PC-9 (cell line): ENCODE measurements around the gene GLRB. TPM values are rescaled to one million over a fixed set of nuclear protein-coding genes. Genes with fewer than 3 reads are reported as not detected.

Source experiments
- BruUV-seq: library from RNA; stranded (reverse); fragments of 400-500 nt; replicated peaks from 2 replicates; lab custom pipeline; 2021; lab: Mats Ljungman, UMichigan
- CTCF ChIA-PET: fragments of 300-600 bp; sonication (Branson Sonifier 250); formaldehyde crosslinking; loops from one replicate; lab custom pipeline; 2022; ENCODE audit warnings: antibody characterized with exemption; lab: Charles Lee
- POLR2A ChIA-PET: fragments of 300-600 bp; sonication (Branson Sonifier 250); formaldehyde crosslinking; loops from one replicate; lab custom pipeline; 2022; ENCODE audit warnings: antibody characterized with exemption; ENCODE audit not compliant: unreplicated experiment; lab: Charles Lee
- DNase-seq, 2 experiments: peaks; one replicate each; pipeline versions ENCODE4 v3.0.0 to v3.0.0-alpha.2; 2015 to 2022; ENCODE audit warnings: mixed read lengths in 1 of 2
- H2AFZ ChIP-seq: fragments of 200-600 bp; sonication (generic); 2 replicates; pipeline ENCODE4 v1.8.1; 2017; ENCODE audit warnings: antibody characterized with exemption
- H3F3A ChIP-seq: fragments of 200-600 bp; sonication (generic); 2 replicates; pipeline ENCODE4 v1.8.1; 2017; ENCODE audit warnings: antibody characterized with exemption, mild to moderate bottlenecking, low read depth; ENCODE audit not compliant: insufficient read depth
- H3K27ac ChIP-seq: fragments of 200-600 bp; sonication (generic); 2 replicates; pipeline ENCODE4 v1.6.1; 2016; ENCODE audit warnings: mixed run types
- H3K27me3 ChIP-seq: fragments of 200-600 bp; sonication (generic); 2 replicates; pipeline ENCODE4 v1.6.1; 2016; ENCODE audit warnings: low read depth, mixed run types; ENCODE audit not compliant: insufficient read depth
- H3K36me3 ChIP-seq: fragments of 200-600 bp; sonication (generic); 2 replicates; pipeline ENCODE4 v1.6.1; 2016; ENCODE audit warnings: low read depth, mixed run types
- H3K4me1 ChIP-seq: fragments of 200-600 bp; sonication (generic); replicated peaks from 2 replicates; pipeline ENCODE4 v1.6.1; 2016; ENCODE audit warnings: mixed run types; ENCODE audit not compliant: insufficient read depth
- H3K4me2 ChIP-seq: fragments of 200-600 bp; sonication (generic); 2 replicates; pipeline ENCODE4 v1.6.1; 2017; ENCODE audit warnings: mixed run types
- H3K4me3 ChIP-seq: fragments of 200-600 bp; sonication (generic); 2 replicates; pipeline ENCODE4 v1.6.1; 2016; ENCODE audit warnings: mixed run types
- H3K79me2 ChIP-seq: fragments of 200-600 bp; sonication (generic); 2 replicates; pipeline ENCODE4 v1.6.1; 2017; ENCODE audit warnings: low read depth, mixed run types
- H3K9me2 ChIP-seq: fragments of 200-600 bp; sonication (generic); 2 replicates; pipeline ENCODE4 v1.8.1; 2017; ENCODE audit warnings: mild to moderate bottlenecking; ENCODE audit not compliant: insufficient read depth
- H3K9me3 ChIP-seq: fragments of 200-600 bp; sonication (generic); 2 replicates; pipeline ENCODE4 v1.8.1; 2016; ENCODE audit warnings: low read depth; ENCODE audit not compliant: insufficient read depth
- H4K20me1 ChIP-seq: fragments of 200-600 bp; sonication (generic); 2 replicates; pipeline ENCODE4 v1.8.1; 2017; ENCODE audit not compliant: insufficient read depth
- EZH2 ChIP-seq: fragments of 200-600 bp; sonication (generic); IDR thresholded peaks from 2 replicates; pipeline ENCODE4 v1.8.0; 2017; ENCODE audit warnings: antibody characterized with exemption, low read depth
- intact Hi-C: fragments of 100-400 bp; cut with micrococcal nuclease; formaldehyde crosslinking; loops from one replicate; pipeline ENCODE4 v1.10.0; 2022; ENCODE audit not compliant: unreplicated experiment
- total RNA-seq: library from RNA; stranded (reverse); gene quantifications from 2 replicates; pipeline ENCODE4 v1.2.3, GENCODE V29; 2021
- TF ChIP-seq, protein P1 (sequence below): fragments of 200-600 bp; sonication (generic); conservative IDR thresholded peaks from 2 replicates; pipeline ENCODE4 v1.6.1; 2017; ENCODE audit warnings: mixed run types, antibody characterized with exemption, mild to moderate bottlenecking, moderate library complexity

GLRB gene
- total RNA-seq, 1 experiment from 2014 or later, result 7.0 TPM

DNA sequence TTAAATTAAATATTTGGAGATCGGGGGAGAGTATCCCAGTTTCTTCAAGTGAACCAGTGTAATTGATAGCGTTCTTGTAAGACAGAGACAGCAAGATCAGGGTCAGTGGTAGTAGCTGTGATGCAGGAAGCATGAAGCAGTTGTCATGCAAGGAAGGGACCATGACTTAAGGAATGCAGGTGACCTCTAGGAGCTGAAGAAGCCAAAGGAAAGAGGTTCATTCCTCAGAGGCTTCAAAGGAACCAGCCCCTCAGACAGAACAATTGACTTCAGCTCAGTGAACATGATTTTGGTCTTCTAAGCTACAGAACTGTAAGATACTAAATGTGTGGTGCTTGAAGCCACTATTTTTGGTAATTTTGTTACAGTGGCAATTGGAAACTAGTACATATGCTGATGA, 51.6 kb downstream of the GLRB start:
- intact Hi-C loops, result loop anchor here (5.0 kb wide), 3 partner anchors 545 to 850 kb away; no protein-coding TSS in a partner anchor
- Histone ChIP-seq H3K79me2 (no peaks in the 10 kb centered on the region), H2AFZ (no peak overlapping the region), H3K4me2 (no peak overlapping the region), H4K20me1 (no peaks in the 10 kb centered on the region), H3K4me3 (no peak overlapping the region), H3K4me1 (no peaks in the 10 kb centered on the region), H3K36me3 (no peaks in the 10 kb centered on the region), H3K27me3 (no peaks in the 10 kb centered on the region), H3K9me3 (no peaks in the 10 kb centered on the region), H3F3A (no peaks in the 10 kb centered on the region), H3K9me2 (no peaks in the 10 kb centered on the region), H3K27ac (no peak overlapping the region)
- POLR2A ChIA-PET, result no interaction called here
- no TSS peak for BruUV-seq
- CTCF ChIA-PET, result no interaction called here
- DNase-seq, result no peak
- TF ChIP-seq, protein P1, sequence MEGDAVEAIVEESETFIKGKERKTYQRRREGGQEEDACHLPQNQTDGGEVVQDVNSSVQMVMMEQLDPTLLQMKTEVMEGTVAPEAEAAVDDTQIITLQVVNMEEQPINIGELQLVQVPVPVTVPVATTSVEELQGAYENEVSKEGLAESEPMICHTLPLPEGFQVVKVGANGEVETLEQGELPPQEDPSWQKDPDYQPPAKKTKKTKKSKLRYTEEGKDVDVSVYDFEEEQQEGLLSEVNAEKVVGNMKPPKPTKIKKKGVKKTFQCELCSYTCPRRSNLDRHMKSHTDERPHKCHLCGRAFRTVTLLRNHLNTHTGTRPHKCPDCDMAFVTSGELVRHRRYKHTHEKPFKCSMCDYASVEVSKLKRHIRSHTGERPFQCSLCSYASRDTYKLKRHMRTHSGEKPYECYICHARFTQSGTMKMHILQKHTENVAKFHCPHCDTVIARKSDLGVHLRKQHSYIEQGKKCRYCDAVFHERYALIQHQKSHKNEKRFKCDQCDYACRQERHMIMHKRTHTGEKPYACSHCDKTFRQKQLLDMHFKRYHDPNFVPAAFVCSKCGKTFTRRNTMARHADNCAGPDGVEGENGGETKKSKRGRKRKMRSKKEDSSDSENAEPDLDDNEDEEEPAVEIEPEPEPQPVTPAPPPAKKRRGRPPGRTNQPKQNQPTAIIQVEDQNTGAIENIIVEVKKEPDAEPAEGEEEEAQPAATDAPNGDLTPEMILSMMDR, result no peak
- no peak for TF ChIP-seq EZH2

DNA sequence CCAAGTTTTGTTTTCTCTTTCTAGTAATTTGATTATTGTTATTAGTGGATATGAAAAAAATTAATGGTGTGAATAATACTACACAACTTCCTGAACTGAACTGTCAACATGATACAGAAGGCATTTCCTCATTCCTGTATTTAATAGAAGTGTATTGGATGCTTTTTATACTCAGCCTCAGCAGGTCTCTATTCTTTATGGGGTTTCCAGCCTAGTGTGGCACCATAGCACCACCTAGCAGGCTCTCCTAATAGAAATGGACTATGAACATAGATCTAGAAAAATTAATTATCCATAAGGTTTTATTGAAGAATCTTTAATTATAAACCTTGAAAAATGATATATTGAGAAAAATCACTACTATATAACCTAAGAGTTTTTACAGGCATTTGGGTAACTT, 52.4 kb downstream of the GLRB start:
- Histone ChIP-seq H3K27me3 (no peaks in the 10 kb centered on the region), H3K79me2 (no peaks in the 10 kb centered on the region), H3K4me1 (no peaks in the 10 kb centered on the region), H3F3A (no peaks in the 10 kb centered on the region), H3K4me3 (no peak overlapping the region), H3K27ac (no peak overlapping the region), H3K4me2 (no peak overlapping the region), H4K20me1 (no peaks in the 10 kb centered on the region), H2AFZ (no peak overlapping the region), H3K36me3 (no peaks in the 10 kb centered on the region), H3K9me3 (no peaks in the 10 kb centered on the region), H3K9me2 (no peaks in the 10 kb centered on the region)
- TF ChIP-seq, protein P1, result peak; percentile 57
- TF ChIP-seq EZH2, result no peak
- ChIA-PET CTCF (no interaction called here), POLR2A (no interaction called here)
- no TSS peak for BruUV-seq
- DNase-seq, result peak; percentile 37 to 43
- intact Hi-C loops, result loop anchor here (1.0 to 5.0 kb wide), 7 partner anchors 83 to 959 kb away; no protein-coding TSS in a partner anchor

DNA sequence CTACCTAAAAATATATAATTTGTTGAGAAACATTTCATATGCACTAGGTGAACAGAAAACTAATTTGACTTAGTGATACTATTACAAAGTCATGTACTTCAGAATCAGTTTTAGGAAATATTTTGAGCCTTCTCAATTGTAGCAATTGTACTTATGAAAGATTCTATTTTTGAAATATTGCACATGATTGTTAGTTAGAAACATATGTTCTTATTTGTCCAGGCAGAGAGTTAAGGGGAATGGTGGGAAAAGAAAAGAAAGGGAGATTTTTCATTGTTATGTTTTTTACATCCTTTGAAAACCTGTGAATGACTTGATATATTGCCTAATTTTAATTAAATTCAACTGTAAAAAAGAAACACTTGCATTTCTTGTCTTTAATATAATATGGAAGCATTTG, 66.0 kb downstream of the GLRB start:
- Histone ChIP-seq H3K4me3 (no peak overlapping the region), H3K27me3 (no peaks in the 10 kb centered on the region), H4K20me1 (no peaks in the 10 kb centered on the region), H3F3A (no peaks in the 10 kb centered on the region), H2AFZ (no peak overlapping the region), H3K4me2 (no peak overlapping the region), H3K79me2 (no peaks in the 10 kb centered on the region), H3K9me2 (no peaks in the 10 kb centered on the region), H3K9me3 (no peaks in the 10 kb centered on the region), H3K27ac (no peak overlapping the region), H3K4me1 (no peaks in the 10 kb centered on the region), H3K36me3 (no peaks in the 10 kb centered on the region)
- DNase-seq, result no peak
- no TSS peak for BruUV-seq
- intact Hi-C loops, result no loop called here
- ChIA-PET POLR2A (no interaction called here), CTCF (no interaction called here)
- TF ChIP-seq, protein P1, result no peak
- TF ChIP-seq EZH2, result no peak
